Left ventricle myocardium superior (tissue), 1 donor: ENCODE results near the gene SEC14L6. TPM values are rescaled to one million over a fixed set of nuclear protein-coding genes. Genes with fewer than 3 reads are reported as not detected.
"Not testable (repeated sequence)": the region's sequence is repeated elsewhere in the genome, so short reads cannot be mapped to it uniquely, and the experiment has no call there.

Source experiments
- ATAC-seq: fragments of 200-7000 bp; cut with Tn5 transposase; one replicate; pipeline ENCODE4 v1.9.1; 2020; ENCODE audit warnings: mild to moderate bottlenecking, moderate library complexity
- DNase-seq: peaks from one replicate; pipeline ENCODE4 v3.0.0-alpha.2; 2020
- intact Hi-C: fragments of 100-400 bp; cut with micrococcal nuclease; formaldehyde crosslinking; loops from one replicate; pipeline ENCODE4 v1.11.0; 2022
- long read RNA-seq: library from polyadenylated mRNA; unstranded; transcript quantifications from one replicate; pipeline ENCODE4 v2.0.0, GENCODE V29; 2021
- total RNA-seq: library from RNA; stranded (reverse); fragmentation: NEBNext Ultra II Directional; extraction: Animal tissue kit (Norgen Biotek cat#: 25700); gene quantifications from one replicate; pipeline ENCODE4 v1.2.1, GENCODE V29; 2021
- donor health status: DM: no; HTN: yes; CAD: no; lungs with severe emphysema.

The SEC14L6 gene
- total RNA-seq = not detected
- long read RNA-seq = 0 reads

DNA sequence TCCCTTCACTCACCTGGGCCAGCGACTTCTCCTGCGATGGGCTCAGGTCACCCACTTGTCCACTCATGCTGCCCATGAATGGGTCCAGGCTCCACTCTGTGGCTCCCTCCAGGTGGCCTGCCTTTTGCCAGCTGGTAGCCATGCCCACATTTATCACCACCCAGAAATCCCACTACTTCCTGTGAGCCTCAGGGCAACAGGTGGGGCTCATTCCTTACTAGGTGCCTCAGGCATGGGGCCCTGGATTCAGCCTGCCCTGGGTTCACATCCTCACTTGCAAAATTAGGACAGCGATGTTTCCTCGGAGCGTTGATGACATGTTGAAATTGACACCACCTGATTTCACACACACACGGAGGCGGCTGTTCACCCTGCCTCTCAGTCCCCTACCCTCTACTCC, at the start of gene SEC14L6:
Gene SEC14L6 (minus strand): TSS at position 126 of the 400 bp plus-strand sequence. CDS start 59 bp downstream, at position 67.
- intact Hi-C loops = no loop called here
- no peak for ATAC-seq
- DNase-seq = no peak

DNA sequence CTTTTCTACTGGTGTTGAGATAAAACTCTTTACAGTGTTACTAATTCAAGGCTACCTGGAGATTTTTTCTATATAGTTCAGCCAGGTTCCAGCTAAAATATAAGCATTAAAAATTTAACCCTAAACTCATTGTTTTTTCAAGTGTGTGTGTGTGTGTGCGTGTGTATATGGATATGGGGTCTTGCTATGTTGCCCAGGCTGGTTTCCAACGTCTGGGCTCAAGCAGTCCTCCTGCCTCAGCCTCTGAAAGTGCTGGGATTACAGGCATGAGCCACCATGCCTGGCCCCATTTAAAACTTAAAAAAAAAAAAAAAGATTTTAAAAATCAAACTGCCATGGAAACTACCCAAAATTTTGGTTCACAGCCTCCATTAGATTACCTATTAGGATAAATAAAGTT, 49.7 kb upstream of the SEC14L6 start:
- no peak for ATAC-seq
- intact Hi-C loops = no loop called here
- no peak for DNase-seq

DNA sequence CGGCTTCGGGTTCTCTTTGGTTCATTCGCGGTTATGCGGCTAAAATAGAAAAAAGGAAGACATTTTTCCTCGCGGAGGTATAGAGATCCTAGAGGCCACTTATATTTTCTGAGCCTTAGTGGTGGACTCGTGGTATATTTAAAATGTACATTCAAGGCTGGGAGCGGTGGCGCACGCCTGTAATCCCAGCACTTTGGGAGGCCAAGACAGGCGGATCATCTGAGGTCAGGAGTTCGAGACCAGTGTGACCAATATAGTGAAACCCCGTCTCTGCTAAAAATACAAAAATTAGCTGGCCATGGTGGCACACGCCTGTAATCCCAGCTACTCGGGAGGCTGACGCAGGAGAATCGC, 45.8 kb upstream of the SEC14L6 start:
- ATAC-seq, intact Hi-C loops, DNase-seq: not testable (repeated sequence)

DNA sequence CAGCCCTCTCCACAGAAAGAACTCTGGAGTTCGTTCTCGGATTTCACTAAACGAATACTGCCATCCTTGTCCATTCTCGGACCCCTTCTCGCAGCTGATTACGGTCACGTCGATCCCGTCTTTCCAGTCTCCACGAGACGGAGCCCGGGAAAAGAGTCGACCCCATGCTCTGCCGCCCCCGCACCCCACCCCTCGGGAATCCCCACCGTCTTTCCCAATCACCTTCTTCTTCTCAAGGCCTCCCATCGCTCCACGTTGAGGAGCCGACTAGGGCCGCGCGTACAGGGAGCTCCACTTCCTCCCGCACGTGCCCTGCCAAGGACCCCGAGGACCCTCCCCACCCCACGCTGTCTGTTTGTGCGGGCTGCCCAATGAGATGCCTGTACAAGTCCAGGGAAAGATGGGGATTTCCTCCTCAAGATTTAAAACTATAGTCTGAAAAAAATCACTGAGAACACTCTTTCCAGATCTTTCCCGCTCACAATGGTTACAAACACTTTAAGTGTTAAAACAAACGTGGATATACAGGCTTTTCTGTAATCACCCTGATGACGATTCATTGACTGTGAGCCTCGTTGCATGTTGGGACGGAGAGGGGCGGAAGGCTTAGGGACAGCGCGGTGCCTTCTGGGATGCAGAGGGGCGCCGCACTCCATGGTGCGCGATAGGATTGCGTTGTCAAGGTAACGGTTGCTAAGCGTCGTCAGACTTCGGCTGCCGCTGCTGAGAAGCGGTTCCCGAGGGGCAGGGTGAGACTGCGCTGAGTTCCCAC, 45.2 kb upstream of the SEC14L6 start, which contains the start of gene PES1:
Gene PES1 (minus strand): TSS at position 323 of the 772 bp plus-strand sequence. CDS start 77 bp downstream, at position 246.
- peak; percentile 95 for DNase-seq
- intact Hi-C loops = no loop called here
- peak; percentile 100 for ATAC-seq

DNA sequence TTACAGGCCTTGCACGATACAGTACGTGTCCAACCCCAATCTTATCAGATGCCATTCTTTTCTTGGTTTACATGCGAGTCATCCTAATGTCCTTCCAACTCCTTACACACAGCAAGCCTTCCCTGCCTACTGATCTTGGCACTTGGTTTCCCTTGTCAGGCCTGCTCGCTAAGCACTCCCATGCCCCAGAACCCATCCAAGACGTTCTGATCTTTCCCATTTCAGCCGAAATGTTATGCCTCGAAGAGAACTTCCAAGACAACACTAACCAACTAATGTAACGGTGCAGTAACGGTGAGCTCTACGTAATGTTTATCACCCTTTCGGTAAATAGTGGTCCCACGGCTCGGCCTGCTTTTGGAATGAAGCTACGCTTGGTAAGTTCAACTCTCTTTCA, 44.6 kb upstream of the SEC14L6 start:
- intact Hi-C loops = no loop called here
- DNase-seq (no peak), ATAC-seq (no peak)

DNA sequence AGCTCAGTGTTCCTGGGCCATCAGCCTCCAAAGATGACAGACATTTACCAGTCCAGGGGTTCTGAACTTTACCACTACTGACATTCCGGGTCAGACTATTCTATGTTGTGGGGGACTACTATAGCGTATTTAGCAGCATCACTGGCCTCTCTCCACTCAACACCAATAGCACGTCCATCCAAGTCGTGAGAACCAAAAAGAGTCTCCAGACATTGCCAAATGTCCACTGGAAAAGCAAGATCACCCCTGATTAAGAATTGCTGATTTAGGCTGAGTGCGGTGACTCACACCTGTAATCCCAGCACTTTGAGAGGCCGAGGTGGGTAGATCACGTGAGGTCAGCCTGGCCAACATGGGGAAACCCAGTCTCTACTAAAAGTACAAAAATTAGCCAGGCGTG, 39.9 kb upstream of the SEC14L6 start:
- ATAC-seq (no peak), DNase-seq (no peak)
- intact Hi-C loops = no loop called here

DNA sequence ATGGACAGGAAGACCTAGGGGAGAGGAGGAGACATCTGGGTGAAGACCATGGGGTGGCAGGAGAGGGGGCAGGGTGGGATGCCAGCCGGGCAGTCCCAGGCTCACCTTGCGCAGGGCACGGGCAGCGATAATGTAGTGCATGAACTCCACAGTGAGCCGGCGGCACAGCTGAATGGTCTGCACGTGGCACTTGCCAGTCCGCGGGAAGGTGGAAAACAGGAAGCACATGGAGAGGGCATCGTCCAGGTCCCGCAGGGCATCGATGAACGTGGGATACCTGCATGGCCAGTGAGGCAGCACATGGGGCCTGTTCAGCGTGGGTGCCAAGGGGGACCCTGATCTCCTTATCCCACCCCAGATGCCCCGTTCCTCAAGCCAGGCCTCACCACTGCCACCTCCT, 37.9 kb upstream of the SEC14L6 start:
- ATAC-seq (no peak), DNase-seq (no peak)
- intact Hi-C loops = no loop called here

DNA sequence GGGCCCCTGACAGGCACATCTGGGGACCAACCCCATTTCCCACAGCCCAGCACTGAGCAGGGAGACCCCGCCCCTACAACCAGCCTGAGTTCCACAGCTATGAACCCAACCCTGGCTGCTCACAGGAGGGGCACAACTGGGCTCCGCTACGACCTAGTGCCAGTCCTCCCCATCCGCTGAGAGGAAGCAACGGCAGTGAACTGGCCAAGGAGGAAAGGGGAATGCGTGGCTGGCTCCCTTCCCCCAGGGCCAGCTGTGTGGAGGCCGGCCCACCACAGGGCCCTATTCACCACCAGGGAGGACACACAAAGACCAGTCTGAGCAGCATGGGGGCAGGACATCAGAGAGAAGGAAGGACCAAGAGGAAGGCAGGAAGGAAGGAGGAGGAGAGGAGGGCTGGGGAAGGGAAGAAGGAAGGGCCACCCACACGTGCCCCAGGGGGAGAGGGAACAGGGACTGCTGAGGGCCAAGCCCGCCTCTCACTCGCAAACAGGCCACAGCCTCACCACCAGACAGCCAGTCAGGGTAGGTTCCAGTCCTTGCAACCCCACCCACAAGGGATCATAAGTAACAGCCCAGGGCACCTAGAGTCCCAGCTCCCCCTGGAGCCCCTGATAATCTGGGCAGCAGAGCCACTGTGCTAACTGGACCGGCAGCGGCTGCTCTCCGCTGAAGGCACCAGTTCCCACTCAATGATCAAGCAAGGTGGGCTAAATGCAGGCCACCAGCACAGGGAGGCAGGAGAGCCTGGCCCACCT, 36.4 kb upstream of the SEC14L6 start:
- DNase-seq (no peak), ATAC-seq (no peak)
- intact Hi-C loops = no loop called here

DNA sequence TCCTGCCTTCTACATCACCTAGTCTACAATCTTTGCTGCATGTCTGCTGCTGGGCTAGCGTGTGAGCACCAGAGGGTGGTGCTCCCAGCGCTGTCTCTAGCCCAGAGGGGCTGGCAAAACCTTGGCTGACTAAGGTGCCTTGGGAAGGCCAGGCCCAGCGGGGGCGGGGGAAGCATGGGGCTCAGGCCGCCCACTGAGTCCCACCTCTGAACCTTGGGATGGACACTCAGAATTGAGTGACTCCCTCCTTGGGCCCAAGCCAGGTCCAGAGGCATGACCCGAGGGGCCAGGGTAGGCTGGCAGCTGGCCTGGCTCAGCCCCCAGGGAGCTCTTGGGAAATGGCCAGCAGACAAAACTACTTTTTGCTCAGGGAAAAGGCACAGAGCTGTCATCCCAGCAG, 35.5 kb upstream of the SEC14L6 start:
- intact Hi-C loops = no loop called here
- ATAC-seq (no peak), DNase-seq (no peak)

DNA sequence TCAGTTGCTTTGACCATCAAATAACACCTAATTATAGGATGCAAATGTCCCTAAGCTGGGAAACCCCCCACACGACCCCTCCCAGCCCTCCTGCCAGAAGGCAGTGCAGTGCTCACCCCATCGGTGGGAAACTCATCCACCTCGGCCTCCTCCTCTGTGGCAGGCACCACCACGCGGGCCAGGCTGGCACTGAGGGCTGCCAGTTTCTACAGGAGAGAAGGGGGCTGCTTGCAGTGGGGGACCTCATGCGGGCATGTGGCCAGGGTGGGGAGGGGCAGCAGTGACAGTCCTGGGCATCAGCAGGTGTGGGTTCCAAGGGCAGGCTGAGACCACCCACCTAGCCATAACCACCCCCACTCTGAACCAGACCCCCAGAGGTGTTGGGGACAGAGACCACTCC, 34.4 kb upstream of the SEC14L6 start:
- intact Hi-C loops = no loop called here
- ATAC-seq = no peak
- no peak for DNase-seq

DNA sequence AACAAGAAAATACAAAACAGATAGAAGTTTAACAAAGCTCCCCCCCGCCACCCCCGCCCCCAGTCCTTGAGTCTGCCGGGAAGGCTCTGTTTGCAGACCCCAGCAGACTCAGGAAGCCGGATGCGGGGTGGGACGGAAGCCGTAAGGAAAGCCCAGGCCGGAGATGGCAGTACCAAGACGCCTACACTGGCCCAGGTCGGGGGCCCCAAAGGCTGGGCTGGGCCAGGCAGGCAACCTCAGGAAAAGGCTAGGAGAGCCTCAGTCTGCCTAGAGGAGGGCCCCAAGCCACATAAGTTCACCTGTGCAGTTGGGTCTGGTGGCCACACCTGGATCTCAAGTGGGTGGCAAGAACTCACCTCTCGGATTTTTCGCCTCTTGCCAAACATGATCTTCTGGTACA, 31.9 kb upstream of the SEC14L6 start:
- intact Hi-C loops = no loop called here
- DNase-seq = peak; percentile 6
- no peak for ATAC-seq

DNA sequence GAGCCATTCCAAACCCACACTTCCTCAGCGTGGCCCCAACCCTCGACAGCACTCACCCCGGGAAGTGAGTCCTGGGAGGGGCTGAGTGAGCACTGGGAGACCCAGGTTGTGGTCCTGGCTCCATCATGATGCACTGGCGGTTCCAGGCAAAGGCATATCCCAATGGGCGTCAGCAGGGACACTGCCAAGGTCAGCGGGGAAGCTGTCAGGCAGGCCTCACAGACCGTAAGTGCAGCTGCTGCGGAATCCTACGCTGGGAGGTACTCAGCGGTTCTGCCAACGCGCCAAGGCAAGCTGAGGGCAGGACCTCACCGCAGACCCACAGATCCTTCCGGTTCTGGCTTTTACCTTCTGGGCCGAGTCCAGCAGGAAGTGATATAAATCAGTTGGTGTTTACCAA, 29.3 kb upstream of the SEC14L6 start:
- DNase-seq (no peak), ATAC-seq (no peak)
- intact Hi-C loops = no loop called here

DNA sequence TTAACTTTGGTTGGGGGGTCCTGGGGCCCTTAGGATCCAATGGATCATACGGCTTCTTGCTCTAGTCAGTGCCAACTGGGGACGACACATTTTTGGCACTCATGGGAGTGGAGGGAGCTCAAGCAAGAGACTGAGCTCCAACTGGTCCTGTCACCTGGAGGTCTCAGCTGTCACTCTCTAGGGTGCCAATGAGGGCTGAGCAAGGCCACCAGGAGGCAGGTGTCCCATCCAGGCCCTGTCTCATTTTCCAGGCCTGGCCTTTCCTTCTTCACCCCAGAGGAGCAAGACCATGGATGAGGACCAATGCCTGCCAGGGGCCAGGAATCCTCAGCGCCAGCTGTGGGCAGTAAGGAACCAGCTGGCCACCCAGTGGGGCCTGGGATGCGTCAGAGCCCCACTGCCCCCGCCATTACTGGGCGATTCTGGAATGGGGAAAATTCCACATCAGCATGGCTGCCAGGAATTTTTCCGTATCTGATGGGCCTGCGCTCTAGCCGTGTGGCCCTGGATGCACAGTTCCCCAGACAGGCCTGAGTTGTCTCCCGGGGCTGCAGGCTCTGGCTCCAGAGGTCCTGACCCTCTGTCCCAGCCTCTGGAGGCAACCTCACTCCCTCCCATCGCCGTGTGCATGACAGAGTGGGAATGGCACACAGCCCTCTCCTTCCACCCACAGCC, 28.6 kb upstream of the SEC14L6 start:
- ATAC-seq (peak; percentile 67), DNase-seq (peak; percentile 46)
- intact Hi-C loops = no loop called here

DNA sequence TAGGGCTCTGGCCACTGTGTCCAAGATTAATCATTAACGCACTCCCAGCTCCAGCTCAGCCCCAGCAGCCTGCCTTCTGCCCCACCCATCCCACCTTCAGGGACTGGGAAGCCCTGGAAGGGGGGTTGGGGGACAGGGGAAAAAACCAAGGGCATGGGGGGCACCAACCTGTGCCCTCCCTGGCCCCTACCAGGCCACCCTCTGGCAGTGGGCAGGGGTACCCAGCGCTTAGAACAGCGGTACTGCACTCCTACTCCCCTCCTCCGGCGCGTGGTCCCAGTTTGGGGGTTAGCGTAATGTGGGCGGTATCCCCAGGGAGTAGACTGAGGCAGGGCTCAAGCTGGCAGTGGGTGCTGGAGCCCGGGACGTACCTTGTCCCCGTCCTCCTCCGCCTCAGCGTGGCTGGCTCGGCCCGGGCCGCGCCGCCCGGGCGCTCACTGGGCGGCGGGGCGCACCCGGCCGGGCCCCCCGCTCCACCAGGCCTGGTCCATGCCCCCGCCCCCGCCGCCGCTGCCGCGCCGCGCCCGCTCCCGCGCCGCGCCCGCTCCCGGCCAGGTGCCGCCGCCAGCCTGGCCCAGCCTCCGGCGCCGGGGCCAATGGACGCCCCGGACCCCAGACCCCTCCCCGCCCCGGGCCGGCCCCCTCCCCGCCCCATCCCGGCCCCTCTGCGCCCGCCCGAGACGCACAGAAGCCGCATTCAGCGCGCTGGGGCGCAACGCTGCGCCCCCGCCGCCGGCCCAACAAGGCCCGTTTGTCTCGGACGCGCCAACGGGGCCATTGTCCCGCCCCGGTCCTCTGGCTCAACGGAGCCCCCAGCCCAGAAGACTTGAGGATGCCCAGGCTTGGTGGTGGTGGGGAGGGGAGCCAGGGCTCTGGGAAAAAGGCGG, 27.8 kb upstream of the SEC14L6 start, which contains the start of gene GAL3ST1:
Gene GAL3ST1 (minus strand): TSS at position 571 of the 887 bp plus-strand sequence. CDS start 17,273 bp downstream, outside the sequence.
- ATAC-seq (no peak), DNase-seq (no peak)
- intact Hi-C loops = no loop called here

DNA sequence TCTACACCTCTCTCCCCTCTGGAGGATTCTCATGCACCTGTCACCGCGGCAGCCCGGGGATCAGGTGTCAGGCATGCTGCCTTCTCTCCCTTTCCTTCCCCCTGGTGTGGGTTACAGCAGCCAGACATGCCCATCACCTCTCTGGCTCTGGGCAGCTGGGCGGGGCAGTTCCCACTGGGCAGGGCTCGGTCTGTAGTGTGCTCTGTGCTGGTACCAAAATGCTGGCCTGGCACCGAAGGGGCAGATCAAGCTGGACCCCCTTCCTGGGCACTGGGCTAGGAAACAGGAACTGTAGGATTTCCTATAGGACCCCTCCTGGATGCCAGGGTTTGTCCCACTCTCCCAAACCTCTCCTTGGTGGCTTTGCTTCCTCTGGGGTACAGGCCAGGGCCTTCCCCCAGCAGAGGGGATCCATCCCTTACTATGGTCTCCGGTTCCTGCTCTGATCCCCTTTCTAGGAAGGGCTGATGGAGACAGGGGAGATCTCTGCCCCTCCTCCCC, 27.1 kb upstream of the SEC14L6 start:
- DNase-seq (no peak), ATAC-seq (no peak)
- intact Hi-C loops = no loop called here

DNA sequence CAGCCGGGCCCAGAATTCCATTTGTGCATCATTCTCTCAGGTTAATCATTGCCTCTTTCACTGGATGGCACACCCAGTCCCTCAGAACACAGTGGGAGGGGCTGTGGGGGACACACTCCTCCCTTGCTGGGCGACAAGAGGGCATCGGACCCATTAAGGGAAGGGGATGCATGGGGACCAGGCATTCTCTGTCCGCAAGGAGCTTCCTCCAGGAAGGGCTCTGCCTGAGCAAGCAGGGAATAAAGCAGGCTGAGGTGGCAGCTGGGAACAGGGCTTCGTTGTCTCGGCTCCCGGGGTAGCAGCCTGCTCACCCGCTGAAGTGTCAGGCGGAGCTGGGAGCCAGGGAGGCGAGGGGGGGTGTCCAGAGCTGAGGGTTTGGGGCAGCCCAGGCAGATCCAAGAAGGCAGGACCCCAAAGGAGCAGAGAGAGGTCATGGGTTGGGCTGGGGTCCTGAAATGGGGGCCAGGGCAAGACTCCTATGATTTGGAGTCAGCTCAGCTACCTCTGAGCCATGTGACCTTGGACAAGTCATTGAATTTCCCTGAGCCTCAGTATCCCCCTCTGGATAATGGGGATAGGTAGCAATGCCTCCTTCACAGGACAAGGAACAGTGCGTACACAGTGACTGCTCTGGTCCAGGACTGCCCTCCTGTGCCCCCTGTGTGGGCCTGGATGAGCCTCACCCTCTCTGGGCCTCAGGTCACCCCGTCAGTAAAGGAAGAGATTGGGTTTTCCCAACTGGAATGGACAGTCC, 26.5 kb upstream of the SEC14L6 start:
- ATAC-seq = no peak
- intact Hi-C loops = no loop called here
- no peak for DNase-seq

DNA sequence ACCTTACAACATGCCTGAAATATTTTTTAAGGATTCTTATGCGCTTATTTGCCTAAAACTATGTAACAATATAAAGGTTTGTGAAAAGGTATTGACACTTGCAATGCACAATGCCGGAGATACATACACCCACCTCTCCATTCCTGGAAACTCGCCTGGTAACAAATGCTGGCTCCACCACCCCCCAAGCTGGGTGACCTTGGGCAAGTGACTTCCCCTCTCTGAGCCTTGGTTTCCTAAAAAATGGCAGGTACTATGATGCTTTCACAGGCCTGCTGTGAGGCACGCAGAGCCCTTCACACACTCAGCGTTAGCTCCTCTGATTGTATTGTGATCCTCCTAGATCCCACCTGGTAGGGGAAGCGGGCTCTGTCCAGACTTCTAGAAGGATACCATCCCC, 25.7 kb upstream of the SEC14L6 start:
- intact Hi-C loops = no loop called here
- ATAC-seq (no peak), DNase-seq (peak; percentile 3)

DNA sequence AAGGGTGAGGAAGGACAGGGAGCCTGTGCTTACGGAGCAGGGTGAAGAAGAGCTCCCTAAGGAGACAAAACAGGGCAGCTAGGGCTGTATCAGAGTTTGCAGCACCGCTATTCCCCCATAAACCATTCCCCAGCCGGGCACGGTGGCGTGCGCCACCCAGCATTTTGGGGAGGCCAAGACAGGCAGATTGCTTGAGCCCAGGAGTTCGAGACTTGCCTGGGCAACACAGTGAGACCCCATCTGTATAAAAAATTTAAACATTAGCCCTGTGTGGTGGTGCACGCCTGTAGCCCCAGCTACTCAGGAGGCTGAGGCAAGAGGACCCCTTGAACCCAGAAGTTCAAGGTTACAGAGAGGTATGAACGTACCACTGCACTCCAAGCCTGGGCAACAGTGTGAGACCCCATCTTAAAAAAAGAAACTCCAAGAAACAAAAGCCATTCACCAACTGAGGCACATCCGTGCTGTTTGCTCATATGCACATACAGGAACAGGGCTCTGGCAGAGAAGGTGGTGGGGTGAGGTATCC, 23.2 kb upstream of the SEC14L6 start:
- intact Hi-C loops = no loop called here
- ATAC-seq = no peak

More for the DNA sequence above, 23.2 kb upstream of the SEC14L6 start:
- DNase-seq = peak; percentile 17
